ENCODE data around the gene WSCD1. TPM values are rescaled to one million over a fixed set of nuclear protein-coding genes. Genes with fewer than 3 reads are reported as not detected.

Gene WSCD1
- total and polyA plus RNA-seq, 2 donors (not counting 3 experiments of a cell fraction or from before 2014, with no cell fraction given) = 21.5 to 49.4 TPM

- no peak overlapping the region for H2AFZ ChIP-seq (ENCODE audit: low read depth, low read length)
- peaks cover 0 to 12% of the 10 kb centered on the region in 2 experiments for H3K36me3 ChIP-seq (ENCODE audit: control insufficient read depth in 2 of 2, extremely low read depth in 1 of 2, insufficient read depth in 2 of 2, low read length in 2 of 2)
- no TSS peak for BruUV-seq (replicated peaks)
- DNase-seq (ENCODE audit: low read depth, low spot score) (no peak), FAIRE-seq (no peak)
- ChIA-PET POLR2A (no interaction called here), CTCF (no interaction called here)
- H3K79me2 ChIP-seq (ENCODE audit: control insufficient read depth, insufficient read depth, low read length) = no peaks in the 10 kb centered on the region
- no peaks in the 10 kb centered on the region for H3K27me3 ChIP-seq (ENCODE audit: control insufficient read depth in 2 of 2, insufficient read depth in 2 of 2, low read length in 2 of 2)
- no peak overlapping the region for H3K4me3 ChIP-seq (replicated peaks in 1 of 3; ENCODE audit: insufficient read depth in 1 of 3, low read depth in 1 of 3, low read length in 3 of 3)
- H4K20me1 ChIP-seq (replicated peaks; ENCODE audit: control insufficient read depth, extremely low read depth, insufficient read depth, low read length) = no peaks in the 10 kb centered on the region
- no peaks in the 10 kb centered on the region for H3K9me1 ChIP-seq (replicated peaks; ENCODE audit: control insufficient read depth, extremely low read depth, insufficient read depth, low read length)
- dilution Hi-C loops (cut with MboI; ENCODE audit: extremely low pct_ligation_motif_present, low sequenced_read_pairs) (no loop called here), intact Hi-C loops (cut with micrococcal nuclease) (no loop called here)
- H3K4me2 ChIP-seq (ENCODE audit: insufficient read depth, low read length) = no peak overlapping the region
- H3K4me1 ChIP-seq (ENCODE audit: control insufficient read depth, extremely low read depth, insufficient read depth, low read length) = no peaks in the 10 kb centered on the region
- no peak overlapping the region for H3K9ac ChIP-seq (replicated peaks; ENCODE audit: extremely low read depth, insufficient read depth, low read length)
- no peak overlapping the region for H3K27ac ChIP-seq (ENCODE audit: insufficient read depth, low read depth, low read length)
- no peak for TF ChIP-seq MYC (IDR thresholded peaks at IDR 0.05; ENCODE audit: low read depth, low read length)
- TF ChIP-seq CTCF (IDR thresholded peaks at IDR 0.05; ENCODE audit: extremely low read depth in 1 of 2, insufficient read depth in 1 of 2, low read depth in 1 of 2, low read length in 2 of 2) = no peak
- TF ChIP-seq GATA2 (IDR thresholded peaks at IDR 0.05; ENCODE audit: insufficient read depth, insufficient read length, low read depth, low read length) = no peak
- no peak for TF ChIP-seq MAX (IDR thresholded peaks at IDR 0.05; ENCODE audit: insufficient read depth, insufficient read length)
- TF ChIP-seq EZH2 (IDR thresholded peaks at IDR 0.05; ENCODE audit: borderline replicate concordance, low read depth, low read length, severe bottlenecking) = no peak
- no peak for TF ChIP-seq JUN (IDR thresholded peaks at IDR 0.05; ENCODE audit: borderline replicate concordance, insufficient read depth, insufficient read length, low read depth)
- no peak for TF ChIP-seq POLR2A (IDR thresholded peaks at IDR 0.05; ENCODE audit: low read depth, low read length)
- TF ChIP-seq FOS (IDR thresholded peaks at IDR 0.05; ENCODE audit: borderline replicate concordance, insufficient read depth, low read length) = no peak
- no peaks in the 10 kb centered on the region for H3K9me3 ChIP-seq (replicated peaks; ENCODE audit: control insufficient read depth, insufficient read depth, low read length)
Measured at GRCh38 chr17:6120351-6120750, 50.2 kb downstream of the WSCD1 start.

Measured in endothelial cell of umbilical vein (primary cell).